SKM-1 (cell line): ENCODE data around the gene HRCT1.
"Not testable (repeated sequence)": the region's sequence is repeated elsewhere in the genome, so short reads cannot be mapped to it uniquely, and the experiment has no call there.

Experiments
- DNase-seq: peaks from one replicate; lab custom pipeline; 2025; ENCODE audit not compliant: unreplicated experiment; lab: John Stamatoyannopoulos, UW

The HRCT1 gene

DNA sequence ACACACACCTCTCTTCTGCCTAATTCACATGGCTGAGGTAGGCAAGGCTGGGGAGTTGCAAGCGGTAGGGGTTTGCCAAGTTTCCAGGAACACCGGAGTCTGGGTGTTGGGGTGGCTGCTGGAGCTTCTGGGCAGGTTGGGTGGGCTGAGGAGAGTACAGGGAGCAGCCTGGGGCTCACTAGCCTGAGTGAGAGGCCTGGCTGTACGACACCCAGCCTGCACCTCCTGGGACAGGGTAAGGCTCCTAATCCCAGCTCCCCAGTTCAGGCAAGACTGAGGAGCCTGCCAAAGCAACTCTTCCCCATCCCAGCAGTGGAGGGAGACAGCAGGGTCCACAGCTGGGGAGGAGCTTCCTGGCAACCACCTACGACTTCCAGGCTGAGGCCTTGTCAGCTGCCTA, 11.3 kb downstream of the HRCT1 start:
- DNase-seq: no peak

DNA sequence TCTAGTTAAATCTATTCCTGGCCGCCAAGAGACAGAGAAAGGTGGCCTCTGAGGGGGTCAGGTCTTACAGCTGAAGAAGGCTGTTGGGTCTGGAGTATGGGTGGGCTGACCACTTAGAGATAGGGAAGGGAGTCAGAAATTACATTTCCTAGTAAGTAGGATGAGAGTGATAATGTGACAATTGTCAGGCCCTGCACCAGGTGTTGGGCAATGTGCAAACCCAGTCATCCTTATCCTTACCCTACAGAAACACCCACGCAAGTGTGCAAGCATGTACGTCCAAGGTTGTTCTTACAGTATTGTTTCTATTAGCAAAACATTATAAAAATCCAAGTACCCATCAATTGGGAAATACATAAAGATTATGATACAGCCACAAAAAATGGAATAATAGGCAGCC, 12.8 kb downstream of the HRCT1 start:
- no peak for DNase-seq

DNA sequence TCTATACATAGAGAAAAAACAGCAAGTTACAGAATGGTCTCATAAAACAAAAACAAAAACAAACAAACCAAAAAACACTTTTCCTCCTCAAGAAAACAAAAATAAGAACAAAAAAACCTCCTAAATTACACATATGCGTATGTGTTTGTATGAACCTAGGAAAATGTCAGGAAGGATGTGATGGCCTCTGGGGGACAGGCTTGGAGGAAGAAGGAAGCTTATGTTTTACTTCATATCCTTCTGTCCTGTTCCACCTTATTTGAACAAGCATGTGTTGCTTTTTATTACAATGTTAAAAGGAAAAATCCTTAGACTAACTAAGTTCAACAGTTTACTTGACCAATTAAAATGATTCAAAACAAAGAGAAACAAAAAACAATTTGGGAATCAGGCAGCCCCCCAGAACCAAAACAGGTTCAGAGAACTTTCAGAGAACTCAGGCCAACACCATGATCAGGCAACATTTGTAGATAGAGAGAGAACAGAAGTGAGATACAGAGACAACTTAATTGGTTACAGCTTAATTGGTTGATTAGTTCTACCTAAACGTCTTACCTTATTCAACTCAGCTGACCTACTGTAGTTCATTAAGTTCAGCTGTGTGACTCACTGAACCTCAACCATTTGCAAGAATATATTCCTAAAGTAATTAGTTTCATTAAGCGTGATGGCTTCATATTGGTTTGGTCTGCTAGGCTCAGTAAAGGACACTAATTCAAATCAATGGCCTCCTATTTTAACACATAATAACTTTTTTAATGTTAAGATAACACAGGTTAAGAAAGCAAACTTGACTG, 13.4 kb downstream of the HRCT1 start:
- no peak for DNase-seq

DNA sequence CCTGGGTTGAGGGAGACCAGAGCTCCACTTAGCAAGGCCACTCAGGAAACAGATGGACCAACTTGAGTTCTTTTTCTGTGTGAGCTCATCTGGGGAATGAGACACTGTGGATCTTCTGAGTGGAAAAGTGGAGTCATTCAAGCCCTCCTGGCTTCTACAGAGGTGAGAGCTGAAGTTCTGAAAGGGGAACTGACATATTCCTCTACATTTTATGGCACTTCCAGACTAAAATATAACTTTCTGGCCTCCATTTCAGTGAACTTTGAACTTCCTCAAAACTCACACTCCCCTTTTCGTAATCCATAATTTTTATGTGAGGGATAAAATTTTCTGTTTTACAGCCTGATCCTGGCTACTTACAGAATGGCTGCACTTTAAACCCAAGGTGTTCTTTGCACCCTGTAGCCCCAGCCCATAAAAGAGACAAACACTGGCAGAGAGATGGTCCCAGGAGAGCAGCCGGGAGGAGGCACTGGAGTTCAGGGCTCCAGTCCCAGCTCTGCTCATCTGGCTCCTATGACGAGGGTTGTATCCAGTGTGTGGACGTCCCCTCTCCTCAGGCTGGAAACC, 14.1 kb downstream of the HRCT1 start:
- no peak for DNase-seq

DNA sequence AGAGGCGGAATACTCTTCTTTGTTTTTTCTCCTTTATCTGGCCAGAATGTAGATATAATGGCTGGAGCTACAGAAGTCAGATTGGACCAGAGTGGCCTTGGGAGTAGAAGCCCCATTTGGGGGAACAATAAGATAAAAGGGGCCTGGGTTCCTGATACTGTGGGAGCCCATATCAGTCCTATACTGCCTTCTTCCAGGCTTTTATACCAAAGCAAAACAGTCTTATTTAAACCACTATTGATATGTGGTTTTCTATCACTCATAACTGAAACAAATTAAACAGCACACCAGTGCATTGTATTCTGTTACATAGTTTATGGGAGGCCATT, 17.6 kb downstream of the HRCT1 start:
- no peak for DNase-seq

DNA sequence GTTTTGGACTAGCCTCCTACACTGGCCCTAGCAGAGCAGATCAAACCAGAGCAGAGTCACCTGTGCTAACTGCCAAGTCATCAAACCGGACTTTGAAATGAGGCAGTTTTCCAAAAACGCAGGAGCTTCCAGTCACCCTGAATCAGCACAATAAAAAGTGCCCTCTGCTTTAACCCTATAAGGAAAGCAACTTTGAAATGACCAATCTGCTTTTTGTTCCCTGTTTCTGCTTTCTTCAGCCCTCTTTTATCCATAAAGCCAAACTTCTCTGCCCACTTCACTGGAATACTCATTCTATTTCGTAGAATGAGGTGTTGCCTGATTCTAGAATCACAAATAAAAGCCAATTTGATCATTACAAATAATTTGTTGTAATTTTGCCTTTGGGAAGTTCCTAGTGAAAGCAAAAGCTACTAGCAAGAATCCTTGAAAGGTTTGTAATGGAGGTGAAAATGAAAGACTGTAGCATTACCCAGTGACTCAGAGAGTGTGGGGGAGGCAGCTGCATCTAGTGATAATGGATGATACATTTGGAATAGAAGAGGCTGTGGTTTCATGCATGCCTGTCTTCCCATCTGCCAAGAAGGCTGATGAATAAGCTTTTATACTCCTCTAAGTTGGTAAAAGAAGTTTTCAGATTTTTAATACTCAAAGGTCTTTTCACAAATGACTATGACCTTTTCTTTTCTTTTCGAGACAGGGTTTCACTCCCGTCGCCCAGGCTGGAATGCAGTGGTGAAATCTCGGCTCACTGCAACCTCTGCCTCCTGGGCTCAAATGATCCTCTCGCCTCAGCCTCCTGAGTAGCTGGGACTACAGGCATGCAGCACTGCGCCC, 18.1 kb downstream of the HRCT1 start:
- DNase-seq: no peak

DNA sequence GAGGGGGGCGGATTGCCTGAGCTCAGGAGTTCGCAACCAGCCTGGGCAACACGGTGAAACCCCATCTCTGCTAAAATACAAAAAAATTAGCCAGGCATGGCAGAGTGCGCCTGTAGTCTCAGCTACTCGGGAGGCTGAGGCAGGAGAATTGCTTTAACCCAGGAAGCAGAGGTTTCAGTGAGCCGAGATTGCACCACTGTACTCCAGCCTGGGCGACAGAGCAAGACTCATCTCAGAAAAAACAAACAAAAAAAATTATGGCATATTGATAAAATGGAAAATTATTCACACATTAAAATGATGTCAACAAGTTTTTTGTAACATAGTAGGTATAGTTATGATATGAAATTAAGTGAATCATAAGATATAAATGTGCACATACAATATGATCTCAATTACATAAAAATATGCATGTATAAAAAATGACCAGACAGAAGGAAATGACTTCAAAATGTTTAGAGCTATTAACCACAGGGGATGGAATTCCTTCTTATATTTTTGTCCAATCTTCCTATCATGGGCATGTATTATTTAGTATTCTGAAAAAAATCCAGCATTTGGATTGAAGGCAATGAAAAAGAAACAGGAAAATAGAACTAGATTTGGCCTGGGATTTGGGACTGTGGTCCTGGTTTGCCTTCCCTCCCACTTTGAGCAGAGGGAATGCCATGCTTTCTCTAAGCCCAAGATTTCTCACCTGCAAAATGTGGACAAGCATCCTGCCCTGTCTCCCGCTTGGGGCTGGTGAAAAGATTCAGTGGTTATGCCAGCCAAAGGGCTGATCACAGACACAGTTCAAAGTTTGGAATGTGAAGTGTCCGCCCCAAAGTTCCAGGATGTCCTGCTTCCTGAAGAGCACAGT, 22.8 kb downstream of the HRCT1 start:
- no peak for DNase-seq

DNA sequence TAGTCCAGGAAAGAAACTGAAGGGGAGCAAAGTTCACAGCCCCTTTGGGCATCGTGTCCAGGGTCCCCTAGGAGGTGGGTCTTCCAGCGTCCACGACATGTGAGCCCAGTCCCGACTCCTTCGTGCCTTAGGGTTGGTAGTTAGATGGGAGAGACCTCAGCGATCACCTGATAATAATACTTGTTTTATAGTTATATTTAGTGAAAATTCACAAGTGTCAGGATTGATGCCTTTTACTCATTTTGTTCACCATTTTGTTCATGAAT, 23.4 kb downstream of the HRCT1 start:
- no peak for DNase-seq

DNA sequence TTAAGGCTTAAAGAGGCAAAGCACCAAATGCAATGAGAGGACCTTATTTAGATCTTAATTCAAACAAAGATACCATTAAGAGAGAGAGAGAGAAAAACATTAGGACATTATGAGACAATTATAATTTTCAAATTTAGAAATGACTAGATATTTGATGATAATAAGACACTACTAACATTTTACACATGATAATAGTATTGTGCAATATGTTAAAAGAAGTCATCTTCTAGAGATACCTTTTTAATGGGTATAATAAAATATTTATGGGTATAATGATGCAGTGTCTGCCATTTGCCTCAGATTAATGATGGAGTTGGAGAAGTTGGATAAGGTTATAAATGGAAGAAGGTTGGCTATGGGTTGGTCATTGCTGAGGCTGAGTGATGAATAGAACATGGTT, 24.5 kb downstream of the HRCT1 start:
- no peak for DNase-seq

DNA sequence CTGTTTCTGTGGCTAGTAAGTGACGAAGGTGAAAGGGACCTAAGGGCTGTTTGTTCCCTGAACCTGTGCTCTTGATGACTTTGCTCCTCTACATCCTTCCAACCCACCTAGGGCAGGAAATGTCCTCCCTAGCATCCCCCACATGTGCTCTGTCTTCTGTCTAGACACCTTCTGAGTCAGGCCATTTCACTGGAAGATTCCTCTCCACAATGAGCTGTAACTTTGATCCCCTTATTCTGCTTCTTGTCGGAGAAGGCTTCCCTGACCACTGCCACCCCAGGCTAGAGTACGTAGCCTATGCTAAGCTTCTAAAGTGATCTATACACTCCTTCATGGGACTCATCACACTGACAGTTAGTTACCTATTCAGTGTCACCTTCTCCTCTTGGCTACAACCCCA, 25.0 kb downstream of the HRCT1 start:
- no peak for DNase-seq

DNA sequence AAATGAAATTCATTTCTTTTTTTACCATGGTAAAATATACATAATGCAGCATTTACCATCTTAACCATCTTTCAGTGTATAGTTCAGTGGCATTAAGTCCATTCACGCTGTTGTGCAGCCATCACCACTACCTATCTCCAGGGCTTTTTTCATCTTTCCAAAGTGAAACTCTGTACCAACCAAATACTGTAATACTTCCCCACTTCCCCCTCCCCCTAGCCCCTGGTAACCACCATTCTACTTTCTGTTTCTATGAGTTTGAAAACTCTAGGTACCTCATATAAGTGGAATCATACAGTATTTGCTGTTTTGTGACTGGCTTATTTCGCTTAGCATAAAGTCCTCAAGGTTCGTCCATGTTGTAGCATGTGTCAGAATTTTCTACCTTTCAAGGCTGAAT, 26.7 kb downstream of the HRCT1 start:
- no peak for DNase-seq

DNA sequence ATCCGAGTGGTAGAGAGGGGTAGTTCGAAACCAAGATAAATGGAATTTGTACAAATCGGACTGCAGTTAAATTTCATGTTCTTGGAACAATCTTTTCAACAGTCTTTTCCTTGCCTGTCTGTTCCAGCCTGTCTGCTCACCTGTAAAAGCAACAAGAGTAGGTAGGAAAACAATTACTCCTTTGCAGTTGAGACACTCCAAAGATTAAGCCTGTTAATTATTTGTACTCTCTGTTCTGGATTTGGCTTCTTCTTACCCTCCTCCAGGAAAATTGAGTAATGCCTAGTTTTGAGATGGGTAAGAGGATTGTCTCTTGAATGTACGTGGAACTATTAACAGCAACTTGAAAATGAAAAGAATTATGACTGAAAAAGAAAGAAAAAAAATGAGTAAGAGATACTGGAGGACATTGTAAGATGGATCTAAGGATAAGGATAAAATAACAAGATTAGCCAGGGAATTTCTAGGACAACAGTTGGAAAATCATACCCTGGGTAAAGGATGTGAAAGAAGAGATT, 27.6 kb downstream of the HRCT1 start:
- DNase-seq: no peak

DNA sequence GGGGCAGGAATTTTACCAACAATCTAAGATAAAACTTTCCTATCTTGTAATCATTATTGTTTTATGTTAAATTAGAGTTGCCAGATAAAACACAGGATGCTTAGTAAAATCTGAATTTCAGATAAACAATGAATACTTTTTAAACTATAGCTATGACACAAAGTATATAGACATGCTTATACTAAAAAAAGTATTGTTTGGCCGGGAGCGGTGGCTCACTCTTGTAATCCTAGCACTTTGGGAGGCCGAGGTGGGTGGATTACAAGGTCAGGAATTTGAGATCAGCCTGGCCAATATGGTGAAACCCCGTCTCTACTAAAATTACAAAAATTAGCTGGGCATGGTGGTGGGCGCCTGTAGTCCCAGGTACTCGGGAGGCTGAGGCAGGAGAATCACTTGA, 28.1 kb downstream of the HRCT1 start:
- DNase-seq: not testable (repeated sequence)

DNA sequence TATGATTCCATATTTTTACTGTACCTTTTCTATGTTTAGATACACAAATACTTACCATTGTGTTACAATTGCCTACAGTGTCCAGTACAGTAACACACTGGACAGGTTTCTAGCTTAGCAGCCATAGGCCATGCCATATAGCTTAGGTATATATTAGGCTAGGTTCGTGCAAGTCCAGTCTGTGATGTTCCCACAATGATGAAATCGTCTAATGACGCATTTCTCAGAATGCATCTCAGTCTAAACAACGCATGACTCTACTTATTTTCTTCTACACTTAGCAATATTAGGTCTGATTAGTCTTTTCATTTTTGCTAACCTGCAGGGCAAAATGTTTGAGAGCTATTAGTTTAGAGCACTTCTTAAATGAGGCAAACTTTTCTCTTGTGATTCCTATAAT, 29.3 kb downstream of the HRCT1 start:
- DNase-seq: no peak

DNA sequence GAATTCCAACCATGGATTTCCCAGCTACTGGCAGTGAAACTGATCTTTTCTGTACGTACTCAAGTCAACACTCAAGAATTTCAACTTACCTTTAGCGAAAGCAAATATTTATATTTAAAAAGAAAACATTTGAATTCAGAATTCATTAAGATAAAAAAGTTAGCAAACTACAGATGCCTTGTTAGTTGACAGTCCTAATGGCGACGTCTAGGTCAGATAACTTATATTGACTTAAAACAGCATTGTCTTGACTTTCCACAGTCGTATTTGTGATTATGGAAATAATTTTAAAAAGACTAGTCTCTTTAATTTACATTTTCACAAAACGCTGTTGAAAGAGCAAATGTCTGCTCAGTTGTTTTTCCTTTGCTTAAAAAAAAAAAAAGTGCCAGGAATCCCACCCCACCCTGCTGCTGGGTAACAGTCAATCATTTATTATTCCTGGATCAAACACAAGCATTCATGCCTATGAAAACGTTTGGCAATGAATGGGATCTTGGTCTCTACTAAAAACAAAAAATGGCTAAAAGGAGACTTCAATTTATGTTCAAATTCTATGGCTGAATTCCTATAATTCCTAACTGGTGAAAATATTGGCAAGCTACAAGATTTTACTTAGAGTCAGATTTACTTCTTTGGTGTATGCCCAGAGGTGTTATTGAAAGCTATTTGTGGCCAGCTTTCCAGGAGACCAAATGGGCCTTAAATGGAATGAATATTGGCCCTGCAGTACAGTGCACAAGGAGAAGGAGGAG, 29.9 kb downstream of the HRCT1 start:
- DNase-seq: no peak

DNA sequence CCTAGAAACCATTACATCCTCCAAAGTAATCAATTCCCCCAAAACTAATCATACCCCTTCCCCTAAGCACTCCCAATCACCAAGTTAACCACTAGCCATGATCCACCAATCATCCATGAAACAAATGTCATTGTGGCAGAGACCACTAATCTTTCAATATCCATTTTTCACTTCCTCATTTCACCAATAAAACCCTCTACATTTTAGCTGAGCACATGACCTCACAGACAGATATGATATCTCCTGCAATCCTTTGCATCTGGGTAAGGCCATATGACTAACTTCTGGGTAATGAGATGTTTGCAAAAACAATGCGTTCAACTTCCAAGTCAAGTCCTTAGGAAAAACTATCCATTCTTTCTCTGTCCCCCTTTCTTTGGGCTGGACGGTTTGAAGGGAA, 31.2 kb downstream of the HRCT1 start:
- DNase-seq: no peak

DNA sequence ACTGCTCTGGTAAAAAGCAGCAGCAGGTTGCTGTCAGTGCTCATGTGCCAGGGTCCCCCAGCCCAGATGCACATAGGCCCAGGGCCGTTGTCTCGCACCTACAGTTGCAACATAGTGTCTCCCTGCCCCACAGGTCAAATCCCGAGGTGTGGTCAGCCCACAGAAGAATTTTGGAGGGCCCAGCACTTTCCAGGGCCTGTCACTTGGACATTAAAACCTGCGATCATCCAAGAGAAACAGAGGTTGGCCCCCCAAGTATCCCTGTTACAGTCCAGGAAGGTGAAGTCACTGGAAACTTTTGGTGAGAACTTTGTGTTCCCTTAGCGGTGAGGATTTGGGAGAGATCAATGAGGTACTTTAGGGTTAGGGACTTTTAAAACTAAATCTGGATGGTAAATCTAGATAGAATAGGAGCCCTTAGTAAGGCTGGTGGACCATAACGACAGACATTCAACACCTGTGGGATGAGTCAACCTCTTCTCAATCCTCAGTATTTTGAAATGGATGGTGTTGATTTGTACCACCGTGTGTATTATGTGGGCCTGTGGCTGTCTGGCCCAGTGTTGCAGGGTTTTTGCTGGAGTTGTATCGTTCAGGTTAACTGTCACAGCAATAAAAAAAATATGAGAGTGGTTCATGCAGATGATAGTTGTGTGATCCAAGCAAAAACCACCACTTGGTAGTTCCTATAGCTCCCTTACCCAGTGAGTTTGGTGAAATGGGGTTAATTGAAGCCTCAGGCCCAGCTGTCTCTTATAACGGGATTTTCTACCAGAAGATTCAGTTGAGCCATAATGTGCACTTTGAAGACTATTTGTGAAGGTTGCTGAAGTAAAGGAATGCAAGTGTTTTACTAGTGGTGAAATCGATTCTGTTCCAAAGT, 32.7 kb downstream of the HRCT1 start:
- DNase-seq: no peak

DNA sequence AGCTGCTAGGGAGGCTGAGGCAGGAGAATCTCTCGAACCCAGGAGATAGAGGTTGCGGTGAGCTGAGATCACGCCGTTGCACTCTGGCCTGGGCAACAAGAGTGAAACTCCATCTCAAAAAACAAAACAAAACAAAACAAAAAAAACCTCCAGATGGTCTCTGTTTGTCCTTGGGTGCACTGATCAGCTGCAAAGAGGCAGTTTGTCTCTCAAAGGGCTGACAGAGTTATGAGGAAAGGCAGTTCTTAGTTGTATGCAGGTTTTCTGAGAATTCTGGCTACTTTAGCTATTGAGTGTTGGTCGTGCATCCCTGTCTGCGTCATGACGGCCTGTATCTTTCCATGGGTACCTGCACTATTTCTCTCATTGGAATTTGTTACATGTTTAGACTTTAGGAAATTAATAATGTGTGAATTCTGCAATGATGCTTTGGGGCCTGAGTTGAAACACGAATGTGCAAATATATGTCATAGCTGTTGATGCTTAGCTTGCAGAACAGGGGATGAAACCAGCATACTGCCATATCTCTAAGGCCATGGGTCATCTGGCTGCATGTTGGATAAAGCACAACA, 33.8 kb downstream of the HRCT1 start:
- no peak for DNase-seq
